Dedifferentiated amniotic fluid mesenchymal stem cell (primary cell): ENCODE measurements around the gene SIL1.
A peak's percentile ranks its signal among the peaks of the same experiment; 100 is the strongest.

Experiments used
- DNase-seq: peaks from one replicate; pipeline ENCODE4 v3.0.0-alpha.2; 2016; ENCODE audit errors: extremely low spot score

SIL1 gene

DNA sequence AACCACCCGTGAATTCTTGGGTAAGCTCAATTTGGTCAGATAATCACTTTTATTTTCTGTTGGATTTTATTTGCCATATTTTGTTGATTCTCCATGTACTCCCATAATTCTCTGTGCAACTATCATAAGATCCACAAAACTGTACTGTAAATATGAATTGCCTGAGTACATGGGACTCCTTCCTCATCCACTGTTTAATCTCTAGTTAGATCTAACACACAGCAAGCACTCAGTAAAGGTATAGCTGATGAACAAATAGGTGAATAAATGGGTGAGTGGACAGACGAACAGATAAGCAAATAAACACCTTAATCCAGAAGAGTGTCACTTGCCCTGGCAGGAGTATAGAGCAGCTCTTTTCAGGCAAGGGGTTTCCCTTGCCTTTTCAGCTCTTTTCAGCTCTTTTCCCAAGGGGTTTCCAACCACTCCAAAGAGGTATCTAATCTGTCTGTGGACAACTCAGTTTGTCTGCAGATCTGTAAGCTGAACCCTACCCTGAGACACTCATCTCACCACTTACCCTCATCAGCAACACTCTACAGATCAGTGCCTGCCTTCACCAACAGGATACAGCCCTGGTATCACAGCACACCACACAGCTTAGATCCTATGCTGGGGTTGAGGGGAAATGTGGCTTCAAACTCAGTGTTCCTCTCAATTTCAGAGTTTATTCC is 51.2 kb downstream of the SIL1 start:
- DNase-seq = no peak

DNA sequence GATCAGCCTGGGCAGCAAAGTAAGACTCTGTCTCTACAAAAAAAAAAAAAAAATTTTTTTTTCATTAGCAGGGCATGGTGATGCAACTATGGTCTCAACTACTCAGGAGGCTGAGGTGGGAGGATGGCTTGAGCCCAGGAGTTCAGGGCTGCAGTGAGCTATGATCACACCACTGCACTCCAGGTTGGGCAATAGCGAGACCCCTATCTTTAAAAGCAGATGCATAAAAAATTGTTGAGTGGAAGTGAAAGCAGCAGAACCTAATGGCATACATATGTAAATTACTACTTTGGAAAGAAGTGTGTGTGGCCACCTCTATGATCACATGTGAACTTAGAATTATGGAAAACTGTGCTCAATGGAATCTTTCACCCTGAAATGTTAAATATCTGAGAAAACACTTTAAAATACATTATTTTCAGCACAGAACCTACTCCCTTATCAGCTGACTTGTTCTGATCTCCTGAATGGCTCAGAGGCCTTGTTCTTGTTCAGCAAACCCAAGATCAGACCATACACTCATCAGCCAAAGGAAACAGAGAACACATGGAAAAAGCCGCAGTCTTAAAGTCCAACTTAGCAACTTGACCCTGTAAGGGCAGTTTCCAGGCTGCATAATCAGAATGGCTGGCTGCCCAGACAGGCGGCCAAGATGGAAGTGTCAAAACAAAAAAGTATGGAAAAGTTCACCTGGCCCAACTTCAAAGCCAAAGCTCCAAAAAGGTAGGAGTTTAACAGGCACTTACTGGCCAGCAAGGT is 56.5 kb downstream of the SIL1 start:
- no peak for DNase-seq

GRCh38 chr5:139140591-139141071 is 57.5 kb downstream of the SIL1 start:
- DNase-seq = peak; percentile 54

GRCh38 chr5:139138809-139139208 is 59.4 kb downstream of the SIL1 start:
- no peak for DNase-seq

- no peak for DNase-seq
These were observed 60.1 kb downstream of the SIL1 start for GRCh38 chr5:139138109-139138508.

- peak; percentile 32 for DNase-seq
These were observed 60.5 kb downstream of the SIL1 start for GRCh38 chr5:139137697-139138096.

DNA sequence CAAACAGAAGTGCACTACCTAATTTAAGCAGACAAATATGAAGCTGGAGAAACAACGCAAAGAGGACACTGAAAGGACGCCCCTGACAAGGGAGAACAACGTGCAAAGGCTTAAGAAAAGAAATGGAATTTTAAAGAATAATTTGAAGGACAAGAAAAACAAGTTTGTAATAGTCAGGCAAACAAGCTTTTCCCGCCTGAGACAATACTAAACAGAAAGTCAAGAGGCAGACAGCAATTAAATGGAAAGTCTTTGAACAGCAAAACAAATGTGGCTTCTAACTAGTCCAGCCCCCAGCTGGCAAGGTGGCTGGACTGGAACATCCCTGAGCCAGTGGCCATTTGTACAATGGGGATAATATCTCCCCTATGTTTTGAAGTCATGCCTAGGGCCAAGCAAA is 63.3 kb downstream of the SIL1 start:
- DNase-seq = no peak

- no peak for DNase-seq
These were observed 64.9 kb downstream of the SIL1 start for GRCh38 chr5:139133282-139133681.

- DNase-seq = no peak
These were observed 65.7 kb downstream of the SIL1 start for GRCh38 chr5:139132515-139132914.

DNA sequence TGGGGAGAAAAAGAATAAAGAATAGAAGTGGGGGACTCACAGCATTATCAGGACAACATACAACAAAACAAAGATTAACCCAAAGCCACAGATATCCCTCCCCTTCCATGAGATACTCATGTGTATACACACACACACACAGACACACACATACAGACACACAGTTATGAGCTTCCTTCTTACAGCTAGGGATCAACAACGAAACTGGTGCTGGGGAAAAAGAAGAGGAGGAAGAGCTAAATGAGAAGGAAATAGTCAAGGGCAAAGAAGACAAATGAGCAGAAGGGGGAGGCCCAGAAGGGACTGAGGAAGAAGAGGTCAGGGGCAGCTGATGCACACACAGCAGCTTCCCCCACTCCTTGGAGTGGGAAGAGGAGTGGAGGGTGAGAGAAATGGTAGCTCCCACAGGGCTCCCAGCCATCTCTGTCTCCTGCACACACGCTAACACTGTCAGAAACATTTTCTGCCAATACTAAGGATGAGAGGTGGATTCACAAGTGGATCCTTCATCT is 66.2 kb downstream of the SIL1 start:
- no peak for DNase-seq

GRCh38 chr5:139131465-139131864 is 66.7 kb downstream of the SIL1 start:
- DNase-seq = no peak

GRCh38 chr5:139131062-139131461 is 67.1 kb downstream of the SIL1 start:
- no peak for DNase-seq

- no peak for DNase-seq
These were observed 68.0 kb downstream of the SIL1 start for GRCh38 chr5:139130214-139130613.

DNA sequence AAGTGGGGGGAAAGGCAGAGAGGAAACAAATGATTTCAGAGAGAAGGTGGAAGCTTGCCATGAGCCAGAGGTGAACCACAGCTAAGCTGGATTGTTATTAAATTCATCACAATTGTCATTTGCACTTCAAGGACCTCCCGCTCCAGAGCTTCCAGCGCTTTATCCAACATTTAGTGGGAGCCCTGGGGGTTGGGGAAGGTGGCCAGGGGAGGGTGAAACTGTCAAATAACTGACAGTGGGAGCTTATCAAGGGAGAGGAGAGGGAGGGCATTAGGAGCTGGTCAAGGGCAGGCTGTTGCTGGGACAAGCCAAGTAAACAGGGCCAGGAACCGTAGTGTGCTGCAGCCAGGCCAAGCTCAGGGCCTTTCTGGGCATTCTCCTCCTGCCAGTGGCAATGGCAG is 71.5 kb downstream of the SIL1 start:
- DNase-seq = no peak

DNA sequence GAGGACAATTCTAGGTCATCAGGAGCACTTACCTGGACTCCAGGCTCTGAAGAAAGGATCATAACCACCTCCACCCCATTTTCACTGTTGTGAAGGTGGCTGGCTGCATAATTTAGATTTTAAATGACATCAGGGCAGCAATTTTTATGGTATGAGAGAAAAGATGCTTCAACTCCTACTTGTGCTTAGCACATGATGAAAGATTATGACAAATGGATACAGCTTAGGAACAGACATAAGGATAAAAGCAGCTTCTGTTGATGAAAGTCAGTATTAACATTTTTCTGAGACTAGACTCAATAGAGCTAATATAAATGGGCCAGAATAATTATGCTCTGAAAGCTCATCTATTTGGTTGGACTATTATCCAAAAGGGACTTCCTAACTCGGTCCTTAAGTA is 72.2 kb downstream of the SIL1 start:
- no peak for DNase-seq

- DNase-seq = no peak
These were observed 73.2 kb downstream of the SIL1 start for GRCh38 chr5:139124774-139125520.

GRCh38 chr5:139121120-139121519 is 77.0 kb downstream of the SIL1 start:
- no peak for DNase-seq

DNA sequence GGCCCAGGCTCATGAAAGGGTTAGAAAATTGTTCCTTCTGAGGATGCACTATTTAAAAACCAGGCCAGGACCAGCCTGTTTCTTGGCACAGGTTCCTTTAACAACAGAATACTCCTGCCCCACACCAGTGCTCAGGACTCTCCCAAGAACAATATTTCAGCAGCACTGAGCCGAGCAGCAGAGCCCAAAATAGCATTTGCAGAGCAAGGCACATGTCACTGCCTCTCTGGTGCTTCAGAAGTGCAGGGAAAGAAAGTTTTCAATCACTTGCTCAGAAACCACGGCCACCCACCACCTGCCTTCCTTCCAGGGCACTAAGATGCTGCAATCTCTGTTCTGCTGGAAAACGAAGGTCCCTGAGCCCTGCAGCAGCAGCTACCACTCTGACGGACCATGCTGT is 77.6 kb downstream of the SIL1 start:
- no peak for DNase-seq

- DNase-seq = no peak
These were observed 79.4 kb downstream of the SIL1 start for GRCh38 chr5:139118804-139119203.

GRCh38 chr5:139117342-139117884 is 80.8 kb downstream of the SIL1 start:
- DNase-seq = no peak

DNA sequence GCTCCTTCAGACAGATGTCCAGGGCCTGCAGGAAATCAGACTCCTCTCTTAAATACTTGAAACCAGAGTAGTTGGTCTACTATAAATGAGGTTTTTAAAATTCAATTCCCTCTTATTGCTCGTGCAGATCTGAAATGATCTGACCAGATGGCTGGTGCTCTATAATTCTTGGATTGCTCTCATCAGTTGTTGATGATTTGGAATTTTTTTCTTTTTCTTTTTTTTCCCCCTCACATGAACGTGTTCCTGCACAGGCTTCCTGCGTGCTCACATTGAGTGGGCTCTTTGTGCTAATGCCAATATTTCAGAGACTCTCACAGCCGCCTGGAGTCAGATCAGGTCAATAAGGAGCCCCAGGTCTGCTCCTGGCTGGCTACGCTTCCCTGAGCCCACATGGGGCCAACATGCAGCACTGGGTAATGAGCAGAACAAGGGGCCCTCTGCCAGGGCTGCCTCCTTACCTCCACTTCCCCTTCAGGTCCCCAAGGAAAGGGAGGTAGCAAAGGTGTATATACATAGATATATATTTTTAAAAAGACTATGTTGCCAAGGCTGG is 82.0 kb downstream of the SIL1 start:
- no peak for DNase-seq

- no peak for DNase-seq
These were observed 84.3 kb downstream of the SIL1 start for GRCh38 chr5:139113892-139114291.
